CD4-positive, alpha-beta T cell treated with Interleukin-17A for 4 hours (primary cell): Measurements from ENCODE around the gene CSNK1D.
"Not testable (repeated sequence)": the region's sequence is repeated elsewhere in the genome, so short reads cannot be mapped to it uniquely, and the experiment has no call there.

Source experiments
- DNase-seq: peaks from one replicate; pipeline ENCODE4 v3.0.0-alpha.2; 2020; ENCODE audit warnings: mixed read lengths

The CSNK1D gene

DNA sequence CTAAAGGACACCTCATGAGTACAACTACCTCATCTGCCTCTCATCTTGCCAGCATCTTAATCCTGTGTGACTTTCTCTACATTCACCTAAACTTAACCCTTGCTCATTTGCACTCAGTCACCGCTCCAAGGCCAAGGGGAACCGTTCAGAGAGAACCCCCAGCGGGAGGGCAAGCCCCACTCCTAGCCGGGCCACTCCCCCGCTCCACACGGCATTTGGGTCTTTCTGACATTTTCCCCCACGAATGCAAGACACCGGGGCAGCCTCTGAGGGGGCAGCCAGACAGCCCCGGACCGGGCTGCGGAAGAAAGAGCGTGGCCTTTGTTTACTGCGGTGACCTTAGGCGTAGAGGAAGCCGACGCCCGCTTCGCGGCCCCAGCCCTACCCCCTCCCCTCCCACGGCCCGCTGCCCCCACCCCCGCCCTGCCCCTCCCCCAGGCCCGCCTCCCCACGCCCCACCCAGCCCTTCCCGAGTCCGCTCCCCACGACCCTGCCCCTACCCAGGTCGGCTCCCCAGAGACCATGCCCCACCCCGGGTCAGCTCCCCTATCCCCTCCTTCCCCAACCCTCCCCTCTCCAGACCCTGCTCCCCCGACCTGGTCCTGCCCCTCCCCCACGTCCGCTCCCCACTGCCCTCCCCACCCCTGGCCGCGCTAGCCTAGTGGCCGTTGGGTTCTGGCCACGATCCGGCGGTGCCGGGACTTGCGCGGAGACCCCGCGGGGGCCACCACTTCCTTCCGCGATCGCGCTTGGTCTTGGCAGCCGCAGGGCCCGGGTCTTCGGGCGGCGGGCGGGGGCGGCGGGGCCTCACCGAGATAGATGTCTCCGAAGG, 789 bp downstream of the CSNK1D start:
- DNase-seq, result peak; percentile 65

GRCh38 chr17:82271401-82271800, 2.1 kb downstream of the CSNK1D start:
- DNase-seq, result no peak

DNA sequence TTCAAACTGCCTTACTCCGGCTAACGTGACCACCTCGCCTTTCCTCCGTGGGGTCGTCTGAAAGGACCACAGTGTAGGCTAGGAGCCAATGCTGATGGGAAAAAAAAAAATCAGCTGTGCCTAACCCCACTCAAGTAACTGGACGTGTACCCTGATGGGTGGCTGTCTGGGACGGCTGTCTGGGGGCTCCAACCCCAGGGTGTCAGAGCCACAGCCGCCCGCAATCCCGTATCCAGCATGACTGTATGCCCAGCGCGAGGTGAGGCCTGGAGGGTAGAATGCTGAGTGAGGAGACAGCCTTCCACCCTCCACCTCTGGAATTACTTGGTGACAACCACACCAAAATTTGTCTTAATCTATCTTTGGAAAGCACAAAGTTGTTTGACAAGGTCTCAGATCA, 2.8 kb downstream of the CSNK1D start:
- no peak for DNase-seq

GRCh38 chr17:82269882-82270500, 3.5 kb downstream of the CSNK1D start:
- no peak for DNase-seq

- DNase-seq, result no peak
These were observed 4.2 kb downstream of the CSNK1D start for GRCh38 chr17:82269138-82269881.

DNA sequence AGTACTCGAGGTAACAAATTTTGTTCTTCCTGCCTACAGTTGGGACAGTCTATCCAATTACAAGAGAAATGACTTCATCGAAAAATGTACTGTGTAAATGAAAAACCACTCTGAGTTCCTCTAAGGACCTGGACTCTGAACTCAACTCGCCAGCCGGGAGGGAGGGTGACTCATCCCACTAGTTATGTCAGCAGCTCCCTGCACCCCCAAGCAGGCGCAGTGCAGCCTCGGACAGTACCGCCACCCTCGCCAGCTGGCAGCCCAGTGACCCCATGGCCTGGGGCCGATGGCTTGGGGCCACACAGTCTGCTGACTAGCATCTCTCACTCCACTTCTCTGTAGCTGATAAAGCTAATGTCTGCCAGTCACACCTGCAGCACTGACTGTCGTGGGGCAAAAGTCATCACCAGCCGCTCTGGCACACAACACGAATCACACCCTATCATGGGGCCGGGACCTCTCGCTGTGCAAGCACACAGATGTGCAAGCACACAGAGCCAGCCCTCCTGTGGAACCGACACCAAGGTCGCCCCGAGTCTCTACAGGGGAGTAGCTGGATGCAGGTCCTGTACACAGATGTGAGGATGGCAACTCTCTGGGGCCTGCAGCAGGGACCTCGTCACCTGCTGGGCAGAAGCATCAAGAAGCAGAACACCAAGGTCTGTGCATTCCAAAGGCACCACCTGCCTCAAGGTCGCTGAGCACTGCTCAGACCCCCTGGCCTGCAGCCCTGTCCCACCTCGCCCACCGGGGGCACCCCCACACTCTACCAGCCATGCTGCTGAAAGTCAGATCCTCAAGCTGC, 5.7 kb downstream of the CSNK1D start:
- DNase-seq, result peak; percentile 62

GRCh38 chr17:82266142-82266541, 7.4 kb downstream of the CSNK1D start:
- DNase-seq, result no peak

DNA sequence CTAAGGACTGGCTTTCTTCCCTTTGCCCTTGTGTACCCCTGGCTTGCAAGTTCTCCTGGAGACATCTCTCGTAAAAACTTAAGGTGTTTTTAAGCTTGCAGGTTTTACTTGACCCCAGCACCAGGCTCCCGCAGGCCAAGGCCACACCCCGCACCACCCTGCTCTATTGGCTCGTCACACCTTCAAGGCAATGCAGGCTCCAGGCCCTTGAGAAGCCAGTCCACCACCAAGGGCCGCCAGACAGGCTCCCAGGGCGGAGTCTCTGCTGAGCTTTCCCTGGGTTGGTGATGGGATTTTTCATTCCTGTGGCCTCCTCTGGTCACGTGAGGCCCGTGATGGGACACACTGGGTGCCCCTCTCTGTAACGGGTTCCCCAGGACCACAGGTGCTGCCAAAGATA, 9.9 kb downstream of the CSNK1D start:
- no peak for DNase-seq

DNA sequence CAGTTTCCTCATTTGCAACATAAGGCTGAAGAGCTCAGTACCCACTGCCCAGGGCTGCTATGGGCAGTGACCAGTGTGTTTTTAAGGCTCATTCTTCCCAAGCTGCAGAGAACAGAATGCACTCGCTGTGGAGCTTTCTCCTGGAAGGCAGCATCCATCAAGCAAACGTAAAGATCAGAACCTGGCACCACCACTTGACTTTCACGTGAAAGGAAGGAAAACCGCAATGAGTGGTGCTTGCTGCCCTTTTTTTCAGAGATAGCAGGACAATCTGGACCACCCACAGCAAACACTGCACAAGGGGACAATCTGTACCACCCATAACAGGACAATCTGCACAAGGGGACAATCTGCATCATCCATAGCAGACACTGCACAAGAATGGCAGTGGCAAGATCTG, 11.2 kb downstream of the CSNK1D start:
- DNase-seq, result no peak

DNA sequence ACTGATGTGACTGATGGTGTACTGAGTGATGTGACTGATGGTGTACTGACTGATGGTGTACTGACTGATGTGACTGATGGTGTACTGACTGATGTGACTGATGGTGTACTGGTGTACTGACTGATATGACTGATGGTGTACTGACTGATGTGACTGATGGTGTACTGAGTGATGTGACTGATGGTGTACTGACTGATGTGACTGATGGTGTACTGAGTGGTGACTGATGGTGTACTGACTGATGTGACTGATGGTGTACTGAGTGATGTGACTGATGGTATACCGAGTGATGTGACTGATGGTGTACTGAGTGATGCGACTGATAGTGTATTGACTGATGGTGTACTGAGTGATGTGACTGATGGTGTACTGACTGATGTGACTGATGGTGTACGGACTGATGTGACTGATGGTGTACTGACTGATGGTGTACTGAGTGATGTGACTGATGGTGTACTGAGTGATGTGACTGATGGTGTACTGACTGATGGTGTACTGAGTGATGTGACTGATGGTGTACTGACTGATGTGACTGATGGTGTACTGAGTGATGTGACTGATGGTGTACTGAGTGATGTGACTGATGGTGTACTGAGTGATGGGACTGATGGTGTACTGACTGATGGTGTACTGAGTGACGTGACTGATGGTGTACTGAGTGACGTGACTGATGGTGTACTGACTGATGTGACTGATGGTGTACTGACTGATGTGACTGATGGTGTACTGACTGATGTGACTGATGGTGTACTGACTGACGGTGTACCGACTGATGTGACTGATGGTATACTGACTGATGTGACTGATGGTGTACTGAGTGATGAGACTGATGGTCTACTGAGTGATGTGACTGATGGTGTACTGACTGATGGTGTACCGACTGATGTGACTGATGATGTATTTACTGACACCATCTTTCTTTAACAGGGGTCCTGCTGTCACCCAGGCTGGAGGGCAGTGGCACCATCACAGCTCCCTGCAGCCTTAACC, 13.2 kb downstream of the CSNK1D start:
- DNase-seq, result not testable (repeated sequence)

- no peak for DNase-seq
These were observed 14.9 kb downstream of the CSNK1D start for GRCh38 chr17:82258555-82258954.

DNA sequence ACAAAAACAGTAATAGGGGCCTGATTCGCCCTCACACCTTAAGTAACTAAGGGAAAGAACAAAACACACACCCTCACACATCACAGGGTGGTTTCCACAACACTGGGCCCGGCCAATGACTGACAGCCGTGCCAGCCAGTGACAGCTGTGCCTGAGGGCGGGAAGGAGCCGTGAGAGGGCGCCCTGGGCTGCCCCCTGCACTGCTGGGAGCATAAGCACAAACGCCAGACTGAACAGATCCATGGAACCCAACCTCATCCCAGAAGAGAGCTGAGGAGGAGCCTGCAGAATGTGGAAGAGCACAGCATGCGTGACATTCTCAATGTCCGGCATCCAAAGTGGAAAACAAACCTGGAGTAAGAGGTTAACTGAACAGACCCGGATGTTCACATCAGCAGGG, 16.0 kb downstream of the CSNK1D start:
- DNase-seq, result peak; percentile 40

DNA sequence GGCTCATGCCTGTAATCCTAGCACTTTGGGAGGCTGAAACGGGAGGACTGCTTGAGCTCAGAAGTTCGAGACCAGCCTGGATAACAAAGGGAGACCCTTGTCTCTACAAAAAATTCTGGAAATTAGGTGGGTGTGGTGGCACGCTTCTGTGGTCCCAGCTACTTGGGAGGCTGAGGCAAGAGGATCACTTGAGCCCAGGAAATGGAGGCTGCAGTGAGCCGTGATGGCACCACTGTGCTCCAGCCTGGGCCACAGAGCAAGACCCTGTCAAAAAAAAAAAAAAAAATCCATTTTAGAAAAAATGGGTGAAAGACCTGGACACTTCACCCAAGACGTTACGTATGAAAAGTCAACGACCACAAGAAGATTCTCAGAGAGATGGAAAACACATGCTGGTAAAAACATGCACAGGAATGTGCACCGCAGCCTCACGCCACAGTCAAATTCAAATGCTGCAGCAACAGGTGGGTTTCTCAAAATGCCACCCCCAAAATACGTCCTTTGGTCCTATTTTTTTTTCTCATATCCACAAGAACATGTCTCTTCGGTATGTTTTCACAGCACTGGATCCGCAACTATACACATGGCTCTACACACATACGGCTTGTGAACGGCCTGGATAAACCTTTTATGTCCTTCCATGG, 17.1 kb downstream of the CSNK1D start:
- no peak for DNase-seq

- no peak for DNase-seq
These were observed 18.0 kb downstream of the CSNK1D start for GRCh38 chr17:82255402-82255972.

DNA sequence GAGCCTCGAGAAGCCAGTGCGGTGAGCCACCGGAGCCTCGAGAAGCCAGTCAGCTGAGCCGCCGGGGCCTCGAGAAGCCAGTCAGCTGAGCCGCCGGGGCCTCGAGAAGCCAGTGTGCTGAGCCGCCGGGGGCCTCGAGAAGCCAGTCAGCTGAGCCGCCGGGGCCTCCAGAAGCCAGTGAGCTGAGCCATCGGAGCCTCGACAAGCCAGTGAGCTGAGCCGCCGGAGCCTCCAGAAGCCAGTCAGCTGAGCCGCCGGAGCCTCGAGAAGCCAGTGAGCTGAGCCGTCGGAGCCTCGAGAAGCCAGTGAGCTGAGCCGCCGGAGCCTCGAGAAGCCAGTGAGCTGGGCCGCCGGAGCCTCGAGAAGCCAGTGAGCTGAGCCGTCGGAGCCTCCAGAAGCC, 18.8 kb downstream of the CSNK1D start:
- not testable (repeated sequence) for DNase-seq

DNA sequence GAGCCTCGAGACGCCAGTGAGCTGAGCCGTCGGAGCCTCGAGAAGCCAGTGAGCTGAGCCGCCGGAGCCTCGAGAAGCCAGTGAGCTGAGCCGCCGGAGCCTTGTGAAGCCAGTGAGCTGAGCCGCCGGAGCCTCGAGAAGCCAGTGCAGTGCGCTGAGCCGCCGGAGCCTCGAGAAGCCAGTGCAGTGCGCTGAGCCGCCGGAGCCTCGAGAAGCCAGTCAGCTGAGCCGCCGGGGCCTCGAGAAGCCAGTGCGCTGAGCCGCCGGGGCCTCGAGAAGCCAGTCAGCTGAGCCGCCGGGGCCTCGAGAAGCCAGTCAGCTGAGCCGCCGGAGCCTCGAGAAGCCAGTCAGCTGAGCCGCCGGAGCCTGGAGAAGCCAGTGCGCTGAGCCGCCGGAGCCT, 19.4 kb downstream of the CSNK1D start:
- DNase-seq, result not testable (repeated sequence)

DNA sequence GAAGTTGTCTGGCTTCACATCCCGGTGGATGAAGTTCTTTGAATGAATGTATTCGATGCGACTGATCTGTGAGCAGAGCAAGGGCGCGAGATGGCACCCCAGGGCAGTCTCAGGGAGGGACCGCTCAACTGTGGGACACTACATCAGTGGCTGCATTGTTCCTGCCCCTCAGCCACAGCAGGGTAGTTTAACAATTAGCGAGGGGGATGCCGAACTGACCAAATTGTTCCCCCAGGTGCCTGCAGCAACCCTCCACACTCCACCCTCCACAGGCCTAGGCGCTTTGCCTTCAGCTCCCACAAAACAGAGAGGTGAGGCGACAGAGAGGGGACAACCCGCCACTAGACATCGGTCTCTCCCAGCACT, 20.3 kb downstream of the CSNK1D start:
- no peak for DNase-seq

GRCh38 chr17:82252511-82253178, 20.9 kb downstream of the CSNK1D start:
- no peak for DNase-seq

DNA sequence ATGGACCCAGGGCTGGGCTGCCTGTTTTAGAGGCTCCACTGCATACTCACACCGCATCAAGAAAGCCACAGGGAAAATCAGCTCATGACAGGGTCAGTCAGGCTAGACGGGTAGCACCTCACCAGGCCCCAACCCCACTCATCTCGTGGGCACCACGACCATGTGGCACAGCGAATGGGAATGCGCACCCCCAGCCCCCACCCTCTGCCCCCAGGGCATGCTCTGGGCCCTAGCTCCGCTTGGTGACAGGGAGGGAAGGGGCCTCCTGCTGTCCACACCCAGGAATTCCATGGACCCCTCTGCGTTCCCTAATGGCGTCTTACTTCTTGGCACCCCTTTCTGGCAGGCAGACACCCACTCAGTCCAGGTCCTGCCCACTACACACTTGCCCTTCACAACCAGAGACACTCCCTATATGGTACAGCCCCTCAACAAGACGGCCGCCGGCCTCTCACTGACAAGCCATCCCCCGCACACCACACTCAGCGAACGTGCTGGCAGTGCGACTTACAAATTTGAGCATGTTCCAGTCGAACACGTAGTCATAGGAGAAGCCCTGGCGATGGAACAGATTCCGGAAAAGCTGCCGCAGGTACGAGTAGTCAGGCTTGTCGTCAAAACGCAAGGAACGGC, 22.5 kb downstream of the CSNK1D start:
- no peak for DNase-seq
